Immature natural killer cell (primary cell): ENCODE data around the gene KRTAP5-1. TPM values are rescaled to one million over a fixed set of nuclear protein-coding genes. Genes with fewer than 3 reads are reported as not detected.

Experiments
- DNase-seq, 3 donors: peaks; one replicate each; pipeline ENCODE4 v3.0.0; 2022; ENCODE audit warnings: mixed read lengths in 1 of 3
- H3K27ac Mint-ChIP-seq, 6 donors: one replicate each; pipeline ENCODE4 v1.8.0; 2020; ENCODE audit warnings: mixed read lengths in 6 of 6, mild to moderate bottlenecking in 5 of 6, inconsistent platforms in 4 of 6, moderate library complexity in 3 of 6
- H3K27me3 Mint-ChIP-seq, 3 donors: one replicate each; pipeline ENCODE4 v1.8.0; 2020 to 2021; ENCODE audit warnings: low read depth in 3 of 3, mild to moderate bottlenecking in 3 of 3, mixed read lengths in 3 of 3, moderate library complexity in 3 of 3, inconsistent platforms in 1 of 3
- H3K36me3 Mint-ChIP-seq, 3 donors: one replicate each; pipeline ENCODE4 v1.8.0; 2020; ENCODE audit warnings: mixed read lengths in 3 of 3, inconsistent platforms in 2 of 3, mild to moderate bottlenecking in 2 of 3
- H3K4me1 Mint-ChIP-seq, 2 donors: one replicate each; pipeline ENCODE4 v1.8.0; 2020; ENCODE audit warnings: inconsistent platforms in 2 of 2, mild to moderate bottlenecking in 2 of 2, mixed read lengths in 2 of 2, moderate library complexity in 1 of 2
- H3K4me3 Mint-ChIP-seq, 5 donors: one replicate each; pipeline ENCODE4 v1.8.0; 2020; ENCODE audit warnings: mild to moderate bottlenecking in 5 of 5, mixed read lengths in 5 of 5, inconsistent platforms in 3 of 5, moderate library complexity in 3 of 5
- H3K9me3 Mint-ChIP-seq, 6 donors: one replicate each; pipeline ENCODE4 v1.8.0; 2020; ENCODE audit warnings: mild to moderate bottlenecking in 6 of 6, mixed read lengths in 6 of 6, inconsistent platforms in 4 of 6, moderate library complexity in 3 of 6
- polyA plus RNA-seq, 3 donors: library from polyadenylated mRNA; unstranded; fragments of 300-500 nt; fragmentation: Illumina TruSeq; gene quantifications; one replicate each; pipeline ENCODE4 v1.2.3, GENCODE V29; 2021

The KRTAP5-1 gene
- polyA plus RNA-seq, 3 donors from 2014 or later, result not detected

GRCh38 chr11:1573077-1573902 lies 11.8 kb downstream of the KRTAP5-1 start:
- DNase-seq, result peak; percentile 43 to 56 (median 49)
- Mint-ChIP-seq H3K27ac (peak overlapping the region; percentile 60 to 93 (median 88)), H3K4me3 (peak overlapping the region; percentile 57 to 77 (median 76)), H3K27me3 (peaks cover 20 to 37% (median 21%) of the 10 kb centered on the region in 3 donors), H3K4me1 (peaks cover 5 to 30% of the 10 kb centered on the region in 2 donors), H3K36me3 (no peaks in the 10 kb centered on the region), H3K9me3 (peaks cover 0 to 2% (median 0%) of the 10 kb centered on the region in 6 donors)

DNA sequence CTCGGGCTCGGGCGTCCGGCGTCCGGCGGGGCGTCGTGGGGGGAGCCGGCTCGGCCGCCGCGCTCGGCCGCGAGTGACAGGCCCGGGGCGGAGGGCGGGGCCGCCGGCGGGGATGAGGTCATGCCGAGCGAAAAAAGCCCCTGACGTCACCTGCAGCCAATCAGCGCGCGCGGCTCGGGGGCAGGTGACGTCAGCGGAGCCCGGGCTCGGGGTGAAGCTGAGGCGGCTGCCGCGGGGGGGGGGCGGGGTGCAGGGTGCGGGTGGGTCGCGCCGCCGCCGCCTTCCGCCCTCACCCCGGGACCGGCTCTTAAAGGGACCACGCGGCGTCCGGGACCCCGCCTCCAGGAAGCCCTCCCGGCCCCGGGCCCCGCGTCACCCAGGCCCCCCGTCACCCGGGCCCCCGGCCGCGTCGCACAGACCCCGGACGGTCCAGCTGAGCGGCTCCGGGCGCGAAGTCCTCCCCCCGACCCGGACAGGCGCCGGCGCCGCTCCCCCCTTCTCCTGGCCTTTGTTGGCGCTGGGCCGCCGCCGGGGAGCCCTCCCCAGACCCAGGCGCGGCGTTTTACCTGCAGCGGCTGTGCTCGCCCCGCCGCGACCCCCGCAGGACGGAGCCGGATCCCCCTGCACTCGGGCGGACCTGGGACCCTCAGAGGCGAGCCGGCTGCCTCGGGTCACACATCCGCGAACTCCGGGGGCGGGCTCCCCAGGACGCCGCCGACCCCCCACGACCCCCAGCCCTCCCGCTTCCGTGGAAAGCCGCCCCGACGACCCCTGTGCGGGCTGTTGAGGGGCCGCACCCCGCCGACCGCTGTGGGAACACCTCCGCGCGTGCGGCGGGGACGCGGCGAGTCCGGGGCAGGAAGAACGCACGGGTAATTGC lies 12.6 kb downstream of the KRTAP5-1 start, which contains the start of gene DUSP8:
TSS of gene DUSP8 (minus strand) at position 75 of the 880 bp plus-strand sequence. CDS start 6,445 bp downstream, outside the sequence.
- Mint-ChIP-seq H3K36me3 (no peaks in the 10 kb centered on the region), H3K27me3 (peaks cover 22 to 42% (median 23%) of the 10 kb centered on the region in 3 donors), H3K9me3 (no peaks in the 10 kb centered on the region), H3K4me1 (peaks cover 5 to 36% of the 10 kb centered on the region in 2 donors), H3K27ac (peak within 1 kb of the TSS in 5 of 6 donors; percentile 68 to 92 (median 84)), H3K4me3 (peak within 1 kb of the TSS; percentile 44 to 77 (median 59))
- peak; percentile 93 to 96 (median 93) for DNase-seq

DNA sequence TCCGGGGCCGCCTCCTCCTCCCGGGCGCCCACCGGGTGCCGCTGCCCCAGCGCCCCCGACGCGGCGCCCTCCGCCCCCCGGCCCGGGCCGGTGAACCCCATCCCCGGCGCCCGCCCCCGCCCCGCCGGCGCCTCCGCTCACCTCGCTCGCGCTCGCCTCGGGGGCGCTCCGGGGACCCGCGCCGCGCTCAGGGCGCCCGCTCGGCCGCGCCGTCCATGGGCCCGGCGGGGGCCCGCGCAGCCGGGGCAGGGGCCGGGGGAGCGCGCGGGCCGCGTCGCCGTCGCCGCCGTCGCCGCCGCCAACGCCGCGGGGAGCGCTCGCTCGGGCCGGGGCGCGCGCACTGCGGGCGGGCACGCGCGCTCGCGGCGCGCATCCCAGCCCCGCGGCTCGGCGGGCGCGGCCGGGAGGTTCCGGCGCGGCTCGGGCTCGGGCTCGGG lies 13.3 kb downstream of the KRTAP5-1 start:
- no peak overlapping the region for H3K27ac Mint-ChIP-seq
- no peaks in the 10 kb centered on the region for H3K9me3 Mint-ChIP-seq
- DNase-seq, result no peak
- H3K4me1 Mint-ChIP-seq, result peaks cover 5 to 38% of the 10 kb centered on the region in 2 donors
- no peak overlapping the region for H3K4me3 Mint-ChIP-seq
- peaks cover 23 to 42% (median 24%) of the 10 kb centered on the region in 3 donors for H3K27me3 Mint-ChIP-seq
- H3K36me3 Mint-ChIP-seq, result no peaks in the 10 kb centered on the region

DNA sequence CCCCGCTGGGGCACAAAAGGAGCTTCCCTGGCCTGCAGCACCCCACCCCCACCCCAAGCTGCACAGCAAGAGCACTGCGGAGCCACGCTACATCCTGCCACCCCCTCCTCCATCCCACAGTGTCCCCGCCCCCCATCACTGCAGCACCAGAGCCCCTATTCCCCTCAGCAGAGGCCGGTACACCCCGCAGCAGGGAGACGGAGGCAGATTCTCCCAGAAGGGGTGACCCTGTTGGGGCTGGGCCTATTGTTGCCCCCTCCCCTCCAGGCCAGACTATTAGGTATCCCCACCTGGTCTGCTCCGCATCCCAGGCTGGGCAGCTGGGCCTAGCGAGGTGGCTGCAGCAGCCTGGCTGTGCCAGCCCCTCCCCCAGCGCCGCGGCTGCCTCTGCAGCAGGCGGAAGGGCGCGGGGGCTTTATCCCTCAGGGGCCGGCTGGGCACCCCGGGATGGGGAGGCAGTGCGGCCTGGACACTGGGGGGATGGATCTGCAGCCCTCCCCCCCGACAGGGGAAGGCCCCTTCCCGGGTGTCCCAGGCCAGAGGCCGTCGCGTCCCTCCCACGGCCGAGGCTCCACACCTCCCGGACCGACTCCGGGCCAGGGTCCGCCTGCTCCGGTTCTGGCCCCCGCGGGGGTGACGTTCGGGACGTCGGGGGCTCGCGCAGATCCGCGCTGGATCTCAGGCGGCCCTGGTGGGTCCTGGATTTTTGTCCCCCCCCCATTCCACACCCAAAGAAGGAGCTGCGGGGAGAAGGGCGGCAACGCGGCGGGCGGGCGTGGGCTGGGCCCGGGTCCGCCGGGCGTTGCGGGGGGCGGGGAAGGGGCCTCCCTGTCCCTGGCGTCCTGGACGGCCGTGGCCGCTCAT lies 14.0 kb downstream of the KRTAP5-1 start:
- H3K9me3 Mint-ChIP-seq, result no peaks in the 10 kb centered on the region
- peaks cover 24 to 42% (median 25%) of the 10 kb centered on the region in 3 donors for H3K27me3 Mint-ChIP-seq

GRCh38 chr11:1570531-1570895 lies 14.6 kb downstream of the KRTAP5-1 start:
- no peaks in the 10 kb centered on the region for H3K36me3 Mint-ChIP-seq
- peak overlapping the region; percentile 7 to 84 (median 70) for H3K27ac Mint-ChIP-seq
- H3K9me3 Mint-ChIP-seq, result no peaks in the 10 kb centered on the region
- peaks cover 23 to 42% (median 23%) of the 10 kb centered on the region in 3 donors for H3K27me3 Mint-ChIP-seq
- H3K4me1 Mint-ChIP-seq, result peaks cover 5 to 38% of the 10 kb centered on the region in 2 donors
- peak overlapping the region; percentile 51 to 74 (median 64) for H3K4me3 Mint-ChIP-seq
- DNase-seq, result no peak

More for the DNA sequence above, 14.0 kb downstream of the KRTAP5-1 start:
- Mint-ChIP-seq H3K4me3 (peak overlapping the region; percentile 51 to 74 (median 64)), H3K27ac (peak overlapping the region in 5 of 6 donors; percentile 66 to 84 (median 72)), H3K4me1 (peaks cover 5 to 38% of the 10 kb centered on the region in 2 donors), H3K36me3 (no peaks in the 10 kb centered on the region)
- peak in 1 of 3 donors; percentile 32 for DNase-seq

- Mint-ChIP-seq H3K4me3 (peak overlapping the region in 3 of 5 donors; percentile 64 to 74 (median 68)), H3K4me1 (peaks cover 3 to 38% of the 10 kb centered on the region in 2 donors), H3K9me3 (no peaks in the 10 kb centered on the region), H3K27ac (peak overlapping the region; percentile 7 to 86 (median 78)), H3K27me3 (peaks cover 18 to 41% (median 25%) of the 10 kb centered on the region in 3 donors), H3K36me3 (no peaks in the 10 kb centered on the region)
- no peak for DNase-seq
Measured at GRCh38 chr11:1570001-1570453, 15.1 kb downstream of the KRTAP5-1 start.

DNA sequence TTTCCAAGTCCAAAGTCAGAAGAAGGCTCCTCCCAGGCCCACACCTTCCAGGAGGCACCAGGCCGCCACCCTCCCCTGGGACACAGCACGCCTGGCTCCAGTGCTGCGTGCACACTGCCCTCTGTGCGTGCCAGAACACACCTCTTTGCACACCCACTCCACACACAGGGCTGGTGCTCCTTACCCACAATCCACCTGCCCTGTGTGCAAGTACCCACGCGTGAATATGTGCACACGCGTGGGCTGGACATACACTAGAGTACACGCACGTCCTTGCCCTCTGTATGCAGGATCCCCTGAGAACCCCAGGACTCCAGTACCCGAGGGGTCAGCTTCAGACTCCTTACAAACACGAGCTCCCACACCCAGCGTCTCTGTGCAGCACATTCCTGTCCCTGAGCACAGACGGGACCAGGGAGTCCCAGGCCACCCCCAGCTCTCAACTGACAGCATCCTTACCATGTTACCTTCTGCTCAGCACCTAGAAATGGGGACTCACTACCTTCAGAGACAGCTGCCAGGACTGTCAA lies 15.8 kb downstream of the KRTAP5-1 start:
- Mint-ChIP-seq H3K9me3 (no peaks in the 10 kb centered on the region), H3K4me1 (peaks cover 0 to 38% of the 10 kb centered on the region in 2 donors), H3K27ac (peak overlapping the region in 5 of 6 donors; percentile 49 to 86 (median 74)), H3K4me3 (peak overlapping the region; percentile 30 to 55 (median 32)), H3K27me3 (peaks cover 18 to 41% (median 27%) of the 10 kb centered on the region in 3 donors), H3K36me3 (no peaks in the 10 kb centered on the region)
- no peak for DNase-seq

DNA sequence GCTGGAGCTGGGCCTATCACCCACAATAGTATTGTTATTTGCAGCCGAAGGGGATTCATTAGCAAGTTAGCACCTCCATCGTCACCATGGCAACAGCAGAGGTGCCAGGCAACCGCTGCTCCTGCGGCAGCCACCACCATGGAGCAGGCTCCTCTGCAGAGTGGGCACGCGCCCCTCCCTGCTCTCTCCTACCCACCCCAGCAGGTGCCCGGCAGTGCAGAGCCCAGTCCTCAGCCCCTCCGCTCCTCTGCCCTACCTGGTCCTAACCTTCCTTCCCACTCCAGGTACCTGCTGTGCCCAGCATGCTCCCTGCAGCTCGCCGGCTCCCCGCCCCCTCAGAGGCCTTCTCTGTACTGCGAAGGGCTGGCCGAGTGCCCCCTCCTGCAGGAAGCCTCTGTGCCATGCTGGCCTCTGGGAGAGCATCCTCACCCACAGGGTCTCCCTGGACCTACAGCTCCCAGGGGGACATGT lies 16.6 kb downstream of the KRTAP5-1 start:
- peak overlapping the region in 5 of 6 donors; percentile 39 to 81 (median 68) for H3K27ac Mint-ChIP-seq
- no peaks in the 10 kb centered on the region for H3K9me3 Mint-ChIP-seq
- H3K27me3 Mint-ChIP-seq, result peaks cover 19 to 38% (median 27%) of the 10 kb centered on the region in 3 donors
- peak; percentile 77 to 85 (median 78) for DNase-seq
- peak overlapping the region in 2 of 5 donors; percentile 49 to 61 for H3K4me3 Mint-ChIP-seq
- no peaks in the 10 kb centered on the region for H3K36me3 Mint-ChIP-seq
- peaks cover 0 to 31% of the 10 kb centered on the region in 2 donors for H3K4me1 Mint-ChIP-seq

GRCh38 chr11:1567721-1568100 lies 17.4 kb downstream of the KRTAP5-1 start:
- Mint-ChIP-seq H3K27ac (peak overlapping the region in 3 of 6 donors; percentile 10 to 17 (median 12)), H3K4me1 (peaks cover 0 to 30% of the 10 kb centered on the region in 2 donors), H3K4me3 (no peak overlapping the region), H3K36me3 (no peaks in the 10 kb centered on the region), H3K27me3 (peaks cover 17 to 34% (median 23%) of the 10 kb centered on the region in 3 donors), H3K9me3 (no peaks in the 10 kb centered on the region)
- DNase-seq, result no peak

GRCh38 chr11:1567052-1567720 lies 17.9 kb downstream of the KRTAP5-1 start:
- no peaks in the 10 kb centered on the region for H3K9me3 Mint-ChIP-seq
- H3K4me3 Mint-ChIP-seq, result no peak overlapping the region
- peaks cover 17 to 37% (median 23%) of the 10 kb centered on the region in 3 donors for H3K27me3 Mint-ChIP-seq
- H3K27ac Mint-ChIP-seq, result peak overlapping the region in 4 of 6 donors; percentile 34 to 61 (median 48)
- no peaks in the 10 kb centered on the region for H3K36me3 Mint-ChIP-seq
- no peak for DNase-seq
- H3K4me1 Mint-ChIP-seq, result peaks cover 0 to 30% of the 10 kb centered on the region in 2 donors

DNA sequence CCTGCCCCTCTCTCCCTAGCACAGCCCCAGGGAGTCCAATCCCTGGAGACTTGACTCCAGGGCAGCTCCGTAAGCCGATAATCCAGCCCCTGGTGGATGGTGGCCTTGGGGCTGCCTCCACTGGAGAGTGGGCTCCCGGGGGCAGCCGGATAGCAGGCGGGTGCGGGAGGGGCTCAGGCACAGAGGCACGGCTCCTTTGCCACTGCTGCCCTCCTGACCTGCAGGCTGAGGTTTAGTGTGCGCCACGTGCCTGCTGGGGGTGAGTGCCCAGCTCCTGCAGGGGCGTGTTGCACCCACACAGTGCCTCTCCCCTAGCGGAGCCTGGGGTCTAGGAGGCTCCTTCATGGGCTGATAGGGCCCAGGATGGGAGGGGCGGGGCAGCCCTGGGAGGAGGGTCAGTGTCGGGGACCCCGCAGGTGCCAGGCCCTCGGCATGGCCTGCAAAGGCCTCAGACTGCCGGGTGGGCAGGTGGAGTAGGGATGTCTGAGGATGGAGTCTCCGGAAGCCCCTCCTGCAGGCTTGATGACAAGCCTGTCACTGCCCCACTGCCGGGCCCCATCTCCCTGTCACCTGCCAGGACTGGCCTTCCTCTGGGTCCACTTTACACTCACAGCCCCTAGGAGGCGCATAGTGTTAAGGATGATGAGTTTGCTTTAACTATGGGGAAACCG lies 18.6 kb downstream of the KRTAP5-1 start:
- Mint-ChIP-seq H3K36me3 (no peaks in the 10 kb centered on the region), H3K4me1 (peaks cover 0 to 30% of the 10 kb centered on the region in 2 donors), H3K27me3 (peaks cover 17 to 38% (median 23%) of the 10 kb centered on the region in 3 donors), H3K27ac (peak overlapping the region in 4 of 6 donors; percentile 34 to 61 (median 48)), H3K4me3 (no peak overlapping the region), H3K9me3 (no peaks in the 10 kb centered on the region)
- DNase-seq, result no peak
